ENCODE measurements around the gene PDCD1. TPM values are rescaled to one million over a fixed set of nuclear protein-coding genes. Genes with fewer than 3 reads are reported as not detected.
A peak's percentile ranks its signal among the peaks of the same experiment; 100 is the strongest.

The PDCD1 gene
- total RNA-seq, 1 donor from 2014 or later: 3.3 TPM

DNA sequence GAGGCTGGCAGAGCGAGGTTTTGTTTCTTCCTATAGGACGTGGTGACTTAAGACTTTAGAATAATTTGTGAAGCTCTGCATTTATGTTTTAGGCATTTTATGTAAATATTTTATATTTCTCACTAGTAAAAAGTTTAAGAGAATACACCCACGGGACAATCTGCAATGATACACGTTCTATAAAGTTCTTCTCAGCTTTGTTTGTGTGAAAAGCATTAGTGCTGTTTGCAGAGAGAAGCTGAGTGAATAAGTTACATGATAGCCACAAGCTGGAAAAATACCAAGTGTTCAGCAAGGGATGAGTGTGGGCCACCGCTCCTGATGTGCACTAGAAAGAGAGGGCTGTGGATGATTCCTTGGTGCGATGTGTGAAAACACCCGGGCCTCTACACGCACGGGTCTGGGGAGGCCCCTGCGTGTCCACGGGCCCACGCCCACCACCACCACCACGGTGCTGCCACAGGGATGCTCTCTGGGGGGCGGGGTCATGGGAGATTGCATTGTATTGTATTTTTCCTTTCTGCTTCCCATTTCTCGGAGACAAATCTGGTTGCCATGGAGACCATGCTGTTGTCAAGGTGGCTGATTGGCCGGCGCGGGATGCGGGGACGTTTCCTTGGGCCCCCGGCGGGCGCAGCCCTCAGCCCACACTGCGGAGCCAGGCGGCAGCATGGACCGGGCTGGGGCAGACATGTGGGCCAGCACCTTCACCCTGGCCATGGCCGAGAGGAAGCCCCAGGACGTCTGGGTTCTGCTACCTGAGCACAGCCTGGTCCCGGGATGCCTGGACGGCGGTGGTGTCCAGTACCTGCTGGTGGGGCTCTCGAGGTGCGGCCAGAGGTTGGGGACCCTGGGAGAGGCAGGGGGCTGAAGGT lies 10.6 kb upstream of the PDCD1 start, which contains the start of gene RTP5:
TSS of gene RTP5 (plus strand) at position 643 of the 875 bp plus-strand sequence. CDS start at position 671, 28 bp downstream.
- Histone ChIP-seq H3K4me3 (no peak within 1 kb of the TSS), H3K27ac (replicated peaks) (no peak within 1 kb of the TSS), H3K27me3 (ENCODE audit: low read depth) (peaks cover 76% of the 10 kb centered on the region), H3K9me3 (replicated peaks) (no peaks in the 10 kb centered on the region), H3K4me1 (no peaks in the 10 kb centered on the region), H3K36me3 (no peaks in the 10 kb centered on the region)
- peak; percentile 9 for DNase-seq
- no peak for TF ChIP-seq CTCF (IDR thresholded peaks at IDR 0.05; ENCODE audit: borderline replicate concordance)
- intact Hi-C loops (cut with micrococcal nuclease): no loop called here

GRCh38 chr2:241868661-241869081 lies 10.0 kb upstream of the PDCD1 start:
- Histone ChIP-seq H3K36me3 (no peaks in the 10 kb centered on the region), H3K4me3 (no peak overlapping the region), H3K4me1 (peaks cover under 1% of the 10 kb centered on the region), H3K27me3 (ENCODE audit: low read depth) (peaks cover 83% of the 10 kb centered on the region), H3K27ac (replicated peaks) (no peak overlapping the region), H3K9me3 (replicated peaks) (no peaks in the 10 kb centered on the region)
- intact Hi-C loops (cut with micrococcal nuclease): no loop called here
- peak; percentile 8 for DNase-seq
- TF ChIP-seq CTCF (IDR thresholded peaks at IDR 0.05; ENCODE audit: borderline replicate concordance): no peak

DNA sequence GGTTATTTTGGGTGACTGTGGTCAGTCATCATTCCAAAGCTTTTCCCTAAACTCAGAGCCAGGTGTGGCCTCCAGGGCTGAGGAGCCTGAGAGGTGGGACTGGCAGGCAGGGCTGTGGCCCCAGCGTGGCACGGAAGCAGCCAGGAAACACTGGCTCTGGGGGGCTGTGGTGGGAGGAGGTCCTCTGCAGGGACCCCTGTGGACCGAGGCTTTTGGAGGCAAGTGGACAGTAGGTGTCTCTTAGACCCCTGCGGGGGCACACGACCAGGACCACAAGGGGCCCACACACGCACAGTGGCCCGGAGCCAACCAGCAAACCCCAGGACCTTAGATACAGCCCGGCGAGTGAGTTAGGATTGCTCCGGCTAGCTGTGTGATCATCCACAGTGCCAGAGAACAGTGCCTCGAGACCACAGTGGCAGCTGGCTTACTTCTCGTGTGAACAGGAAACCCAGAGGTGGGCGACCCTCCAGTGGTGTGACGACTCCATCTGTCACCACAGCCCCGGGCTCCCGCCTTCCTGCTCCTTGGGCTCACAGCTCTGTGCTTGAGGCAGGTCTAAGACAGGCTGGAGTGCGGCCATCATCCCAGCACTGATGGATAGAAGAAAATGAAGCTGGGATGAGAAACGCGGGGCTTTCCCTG lies 9.2 kb upstream of the PDCD1 start:
- no peak overlapping the region for H3K4me3 ChIP-seq
- intact Hi-C loops (cut with micrococcal nuclease): no loop called here
- peaks cover 90% of the 10 kb centered on the region for H3K27me3 ChIP-seq (ENCODE audit: low read depth)
- peak; percentile 13 for DNase-seq
- no peak overlapping the region for H3K27ac ChIP-seq (replicated peaks)
- no peak for TF ChIP-seq CTCF (IDR thresholded peaks at IDR 0.05; ENCODE audit: borderline replicate concordance)
- H3K4me1 ChIP-seq: peaks cover 5% of the 10 kb centered on the region
- H3K36me3 ChIP-seq: no peaks in the 10 kb centered on the region
- no peaks in the 10 kb centered on the region for H3K9me3 ChIP-seq (replicated peaks)

DNA sequence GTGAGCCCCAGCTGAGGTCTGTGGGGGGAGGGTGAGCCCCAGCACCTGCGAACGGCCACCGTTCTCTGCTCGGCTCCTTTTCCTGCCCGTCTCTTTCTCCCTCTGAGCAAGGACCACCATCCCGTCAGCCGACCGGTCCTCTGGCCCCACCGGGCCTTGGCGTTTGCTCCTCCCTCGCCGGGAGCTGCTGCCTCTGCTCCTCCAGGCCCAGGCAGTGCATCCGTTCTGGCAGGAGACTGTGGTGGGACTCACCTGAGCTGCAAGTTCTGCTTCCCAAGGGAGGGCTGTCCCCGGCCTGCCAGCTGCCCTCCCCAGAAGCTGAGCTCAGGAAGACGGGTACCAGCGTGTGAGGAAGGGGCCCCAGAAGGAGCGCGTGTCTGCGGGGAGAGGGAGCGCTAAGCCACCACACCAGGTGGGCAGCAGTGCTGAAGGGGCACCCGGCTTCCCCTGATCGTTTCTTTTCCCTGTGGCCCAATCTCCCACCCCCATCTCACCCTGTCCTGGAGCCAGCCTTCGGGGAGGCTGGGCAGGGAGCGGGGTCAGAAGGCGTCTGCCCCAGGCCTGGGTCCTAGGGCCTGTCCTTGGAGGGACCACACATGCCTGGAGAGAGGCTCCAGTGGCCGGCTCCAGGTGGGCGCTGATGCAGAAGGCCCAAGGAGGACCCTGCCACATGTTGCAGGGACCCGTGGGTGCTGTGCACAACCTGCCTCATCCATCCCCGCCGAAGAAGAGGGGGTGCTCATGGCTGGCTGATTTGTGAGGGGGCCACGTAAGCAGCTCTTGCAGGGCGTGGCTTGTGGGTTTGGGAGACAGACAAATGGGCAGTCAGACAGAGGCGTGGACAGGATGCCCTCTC lies 8.3 kb upstream of the PDCD1 start:
- H3K27ac ChIP-seq (replicated peaks): no peak overlapping the region

More for the DNA sequence above, 8.3 kb upstream of the PDCD1 start:
- TF ChIP-seq CTCF (IDR thresholded peaks at IDR 0.05; ENCODE audit: borderline replicate concordance): no peak
- Histone ChIP-seq H3K36me3 (no peaks in the 10 kb centered on the region), H3K4me1 (peaks cover 5% of the 10 kb centered on the region), H3K4me3 (no peak overlapping the region), H3K27me3 (ENCODE audit: low read depth) (peaks cover 97% of the 10 kb centered on the region), H3K9me3 (replicated peaks) (no peaks in the 10 kb centered on the region)
- intact Hi-C loops (cut with micrococcal nuclease): no loop called here
- DNase-seq: peak; percentile 11
